Measurements from ENCODE around the gene TSEN2.

The TSEN2 gene

GRCh38 chr3:12495749-12496452 lies 11.6 kb downstream of the TSEN2 start:
- Histone ChIP-seq H3K4me3 (ENCODE audit: insufficient read depth, low read depth, low read length, poor library complexity, severe bottlenecking) (no peak overlapping the region), H3K27ac (ENCODE audit: insufficient read depth, low read length, poor library complexity, severe bottlenecking) (no peak overlapping the region), H3K9me3 (ENCODE audit: control insufficient read depth, low read length) (no peaks in the 10 kb centered on the region), H3K4me1 (ENCODE audit: control insufficient read depth, insufficient read depth, low read length, poor library complexity, severe bottlenecking) (no peaks in the 10 kb centered on the region), H3K27me3 (replicated peaks; ENCODE audit: control insufficient read depth, insufficient read depth, low read length, poor library complexity, severe bottlenecking) (no peaks in the 10 kb centered on the region), H3K36me3 (ENCODE audit: control insufficient read depth, insufficient read depth, low read length) (peaks cover 41% of the 10 kb centered on the region)
- no peak for DNase-seq

GRCh38 chr3:12496453-12496761 lies 12.1 kb downstream of the TSEN2 start:
- no peaks in the 10 kb centered on the region for H3K27me3 ChIP-seq (replicated peaks; ENCODE audit: control insufficient read depth, insufficient read depth, low read length, poor library complexity, severe bottlenecking)
- no peak overlapping the region for H3K27ac ChIP-seq (ENCODE audit: insufficient read depth, low read length, poor library complexity, severe bottlenecking)
- no peaks in the 10 kb centered on the region for H3K4me1 ChIP-seq (ENCODE audit: control insufficient read depth, insufficient read depth, low read length, poor library complexity, severe bottlenecking)
- peaks cover 41% of the 10 kb centered on the region for H3K36me3 ChIP-seq (ENCODE audit: control insufficient read depth, insufficient read depth, low read length)
- no peaks in the 10 kb centered on the region for H3K9me3 ChIP-seq (ENCODE audit: control insufficient read depth, low read length)
- no peak for DNase-seq
- H3K4me3 ChIP-seq (ENCODE audit: insufficient read depth, low read depth, low read length, poor library complexity, severe bottlenecking) = no peak overlapping the region

GRCh38 chr3:12499474-12499873 lies 15.2 kb downstream of the TSEN2 start:
- H3K27me3 ChIP-seq (replicated peaks; ENCODE audit: control insufficient read depth, insufficient read depth, low read length, poor library complexity, severe bottlenecking) = no peaks in the 10 kb centered on the region
- no peak for DNase-seq
- H3K36me3 ChIP-seq (ENCODE audit: control insufficient read depth, insufficient read depth, low read length) = peaks cover 43% of the 10 kb centered on the region
- H3K4me3 ChIP-seq (ENCODE audit: insufficient read depth, low read depth, low read length, poor library complexity, severe bottlenecking) = no peak overlapping the region
- H3K4me1 ChIP-seq (ENCODE audit: control insufficient read depth, insufficient read depth, low read length, poor library complexity, severe bottlenecking) = no peaks in the 10 kb centered on the region
- no peak overlapping the region for H3K27ac ChIP-seq (ENCODE audit: insufficient read depth, low read length, poor library complexity, severe bottlenecking)
- no peaks in the 10 kb centered on the region for H3K9me3 ChIP-seq (ENCODE audit: control insufficient read depth, low read length)

DNA sequence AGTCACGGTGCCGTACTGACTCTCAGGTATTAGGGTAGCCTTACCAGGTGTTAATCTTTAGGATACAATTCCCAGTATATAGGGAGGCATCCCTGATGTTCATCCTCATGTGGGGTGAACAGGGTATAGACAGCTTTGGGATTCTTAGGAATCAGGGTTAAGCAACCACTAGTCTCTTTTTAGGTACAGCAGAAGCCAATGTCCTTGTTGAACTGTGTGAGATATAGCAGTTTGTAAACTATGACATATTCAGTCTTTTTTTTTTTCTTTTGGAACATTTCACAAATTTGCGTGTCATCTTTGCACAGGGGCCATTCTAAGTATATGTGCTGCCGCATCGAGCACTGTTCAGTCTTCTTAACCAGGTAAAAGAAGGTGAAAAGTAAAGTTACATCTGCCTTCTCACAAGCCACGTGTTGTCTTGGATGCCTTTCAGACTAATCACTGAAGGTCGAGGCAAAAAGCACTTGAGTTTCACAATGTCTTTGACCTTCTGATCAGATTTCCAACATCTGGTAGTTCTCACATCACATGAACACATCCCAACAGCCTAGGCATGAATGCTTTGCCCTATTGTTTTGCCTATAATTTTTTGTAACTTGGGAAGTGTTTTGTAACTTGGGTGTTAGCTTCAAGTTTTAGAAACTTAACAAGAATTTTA lies 17.2 kb downstream of the TSEN2 start:
- H3K36me3 ChIP-seq (ENCODE audit: control insufficient read depth, insufficient read depth, low read length) = peaks cover 48% of the 10 kb centered on the region
- no peaks in the 10 kb centered on the region for H3K27me3 ChIP-seq (replicated peaks; ENCODE audit: control insufficient read depth, insufficient read depth, low read length, poor library complexity, severe bottlenecking)
- H3K4me3 ChIP-seq (ENCODE audit: insufficient read depth, low read depth, low read length, poor library complexity, severe bottlenecking) = no peak overlapping the region
- H3K9me3 ChIP-seq (ENCODE audit: control insufficient read depth, low read length) = no peaks in the 10 kb centered on the region
- no peaks in the 10 kb centered on the region for H3K4me1 ChIP-seq (ENCODE audit: control insufficient read depth, insufficient read depth, low read length, poor library complexity, severe bottlenecking)
- H3K27ac ChIP-seq (ENCODE audit: insufficient read depth, low read length, poor library complexity, severe bottlenecking) = no peak overlapping the region
- DNase-seq = no peak

- Histone ChIP-seq H3K9me3 (ENCODE audit: control insufficient read depth, low read length) (no peaks in the 10 kb centered on the region), H3K4me1 (ENCODE audit: control insufficient read depth, insufficient read depth, low read length, poor library complexity, severe bottlenecking) (no peaks in the 10 kb centered on the region), H3K27me3 (replicated peaks; ENCODE audit: control insufficient read depth, insufficient read depth, low read length, poor library complexity, severe bottlenecking) (no peaks in the 10 kb centered on the region), H3K36me3 (ENCODE audit: control insufficient read depth, insufficient read depth, low read length) (peaks cover 45% of the 10 kb centered on the region), H3K4me3 (ENCODE audit: insufficient read depth, low read depth, low read length, poor library complexity, severe bottlenecking) (no peak overlapping the region), H3K27ac (ENCODE audit: insufficient read depth, low read length, poor library complexity, severe bottlenecking) (no peak overlapping the region)
- DNase-seq = no peak
These were observed 19.1 kb downstream of the TSEN2 start for GRCh38 chr3:12503126-12503957.

DNA sequence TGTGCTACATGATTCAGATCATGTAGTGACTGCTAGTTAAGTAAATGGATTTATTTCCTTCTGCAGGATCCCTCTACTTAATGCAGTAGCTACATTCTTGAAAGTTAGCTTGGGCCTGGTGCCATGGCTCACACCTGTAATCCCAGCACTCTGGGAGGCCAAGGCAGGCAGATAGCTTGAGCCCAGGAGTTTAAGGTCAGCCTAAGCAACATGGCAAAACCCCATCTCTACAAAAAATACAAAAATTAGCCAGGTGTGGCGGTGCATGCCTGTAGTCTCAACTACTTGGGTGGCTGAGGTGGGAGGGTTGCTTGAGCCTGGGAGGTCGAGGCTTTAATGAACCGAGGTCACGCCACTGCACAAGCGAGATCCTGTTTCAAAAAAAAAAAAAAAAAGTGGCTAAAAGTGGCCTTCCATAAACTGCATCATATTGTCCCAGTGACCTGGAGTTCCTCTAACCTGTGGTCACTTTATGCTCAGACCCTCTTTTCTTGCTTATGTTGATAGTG lies 22.0 kb downstream of the TSEN2 start:
- H3K4me3 ChIP-seq (ENCODE audit: insufficient read depth, low read depth, low read length, poor library complexity, severe bottlenecking) = no peak overlapping the region
- no peak overlapping the region for H3K27ac ChIP-seq (ENCODE audit: insufficient read depth, low read length, poor library complexity, severe bottlenecking)
- peaks cover 29% of the 10 kb centered on the region for H3K36me3 ChIP-seq (ENCODE audit: control insufficient read depth, insufficient read depth, low read length)
- H3K9me3 ChIP-seq (ENCODE audit: control insufficient read depth, low read length) = no peaks in the 10 kb centered on the region
- no peaks in the 10 kb centered on the region for H3K27me3 ChIP-seq (replicated peaks; ENCODE audit: control insufficient read depth, insufficient read depth, low read length, poor library complexity, severe bottlenecking)
- DNase-seq = no peak
- no peaks in the 10 kb centered on the region for H3K4me1 ChIP-seq (ENCODE audit: control insufficient read depth, insufficient read depth, low read length, poor library complexity, severe bottlenecking)

GRCh38 chr3:12507591-12508281 lies 23.5 kb downstream of the TSEN2 start:
- Histone ChIP-seq H3K27me3 (replicated peaks; ENCODE audit: control insufficient read depth, insufficient read depth, low read length, poor library complexity, severe bottlenecking) (no peaks in the 10 kb centered on the region), H3K27ac (ENCODE audit: insufficient read depth, low read length, poor library complexity, severe bottlenecking) (no peak overlapping the region), H3K36me3 (ENCODE audit: control insufficient read depth, insufficient read depth, low read length) (peaks cover 29% of the 10 kb centered on the region), H3K4me3 (ENCODE audit: insufficient read depth, low read depth, low read length, poor library complexity, severe bottlenecking) (no peak overlapping the region), H3K9me3 (ENCODE audit: control insufficient read depth, low read length) (no peaks in the 10 kb centered on the region), H3K4me1 (ENCODE audit: control insufficient read depth, insufficient read depth, low read length, poor library complexity, severe bottlenecking) (no peaks in the 10 kb centered on the region)
- no peak for DNase-seq

DNA sequence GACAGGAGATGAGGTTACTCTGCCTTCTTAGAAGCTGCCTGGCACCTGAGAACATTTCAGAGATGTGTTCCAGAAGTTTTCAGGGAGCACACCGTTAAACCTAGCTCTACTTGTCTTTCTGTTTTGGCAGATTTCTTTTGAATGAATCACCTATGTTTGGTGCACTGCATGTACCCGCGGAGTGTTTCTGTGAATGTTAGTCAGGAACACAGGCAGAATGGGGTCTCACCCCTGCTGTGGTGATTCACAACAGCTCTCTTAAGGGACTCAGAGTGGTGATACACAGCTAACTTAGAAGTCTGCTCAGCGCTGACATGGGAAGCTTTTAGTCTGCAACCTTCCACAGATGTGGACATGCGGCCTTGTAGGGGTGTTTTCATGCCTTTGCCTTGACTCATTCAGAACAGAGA lies 24.0 kb downstream of the TSEN2 start:
- Histone ChIP-seq H3K36me3 (ENCODE audit: control insufficient read depth, insufficient read depth, low read length) (peaks cover 26% of the 10 kb centered on the region), H3K27ac (ENCODE audit: insufficient read depth, low read length, poor library complexity, severe bottlenecking) (no peak overlapping the region), H3K4me3 (ENCODE audit: insufficient read depth, low read depth, low read length, poor library complexity, severe bottlenecking) (no peak overlapping the region), H3K27me3 (replicated peaks; ENCODE audit: control insufficient read depth, insufficient read depth, low read length, poor library complexity, severe bottlenecking) (no peaks in the 10 kb centered on the region), H3K9me3 (ENCODE audit: control insufficient read depth, low read length) (no peaks in the 10 kb centered on the region), H3K4me1 (ENCODE audit: control insufficient read depth, insufficient read depth, low read length, poor library complexity, severe bottlenecking) (no peaks in the 10 kb centered on the region)
- no peak for DNase-seq

- no peaks in the 10 kb centered on the region for H3K9me3 ChIP-seq (ENCODE audit: control insufficient read depth, low read length)
- no peaks in the 10 kb centered on the region for H3K4me1 ChIP-seq (ENCODE audit: control insufficient read depth, insufficient read depth, low read length, poor library complexity, severe bottlenecking)
- no peak overlapping the region for H3K27ac ChIP-seq (ENCODE audit: insufficient read depth, low read length, poor library complexity, severe bottlenecking)
- H3K36me3 ChIP-seq (ENCODE audit: control insufficient read depth, insufficient read depth, low read length) = peaks cover 14% of the 10 kb centered on the region
- no peaks in the 10 kb centered on the region for H3K27me3 ChIP-seq (replicated peaks; ENCODE audit: control insufficient read depth, insufficient read depth, low read length, poor library complexity, severe bottlenecking)
- DNase-seq = no peak
- no peak overlapping the region for H3K4me3 ChIP-seq (ENCODE audit: insufficient read depth, low read depth, low read length, poor library complexity, severe bottlenecking)
These were observed 25.2 kb downstream of the TSEN2 start for GRCh38 chr3:12509466-12509865.

Data from effector memory CD4-positive, alpha-beta T cell (primary cell).